Spleen (tissue), 7 donors: ENCODE results near the gene PYGB.
A peak's percentile ranks its signal among the peaks of the same experiment; 100 is the strongest.

Experiments
- POLR2AphosphoS5 ChIP-seq, 3 donors: sonication (generic); formaldehyde crosslinking; IDR thresholded peaks; one replicate each; pipeline ENCODE4 v1.5.1; 2017; ENCODE audit warnings: antibody characterized with exemption in 3 of 3
- TF ChIP-seq, protein P1 (sequence below), 11 experiments: fragments of 200-600 bp in 7 of 11; fragments of 450-650 bp in 4 of 11; sonication (generic) in 4 of 11; IDR thresholded peaks in 8 of 11; conservative IDR thresholded peaks in 3 of 11; 1 replicate in 7 of 11; 2 replicates in 4 of 11; pipeline versions ENCODE4 v1.4.0 to v1.8.0; 2016 to 2021; ENCODE audit warnings: antibody characterized with exemption in 11 of 11, inconsistent platforms in 4 of 11, mild to moderate bottlenecking in 1 of 11
- donor health status: DM: no; HTN: no; CAD: no; lungs with moderate emphysema.
- donor health status: DM: no; HTN: no; CAD: no.
- donor health status: DM: no; HTN: no; CAD: no.

DNA sequence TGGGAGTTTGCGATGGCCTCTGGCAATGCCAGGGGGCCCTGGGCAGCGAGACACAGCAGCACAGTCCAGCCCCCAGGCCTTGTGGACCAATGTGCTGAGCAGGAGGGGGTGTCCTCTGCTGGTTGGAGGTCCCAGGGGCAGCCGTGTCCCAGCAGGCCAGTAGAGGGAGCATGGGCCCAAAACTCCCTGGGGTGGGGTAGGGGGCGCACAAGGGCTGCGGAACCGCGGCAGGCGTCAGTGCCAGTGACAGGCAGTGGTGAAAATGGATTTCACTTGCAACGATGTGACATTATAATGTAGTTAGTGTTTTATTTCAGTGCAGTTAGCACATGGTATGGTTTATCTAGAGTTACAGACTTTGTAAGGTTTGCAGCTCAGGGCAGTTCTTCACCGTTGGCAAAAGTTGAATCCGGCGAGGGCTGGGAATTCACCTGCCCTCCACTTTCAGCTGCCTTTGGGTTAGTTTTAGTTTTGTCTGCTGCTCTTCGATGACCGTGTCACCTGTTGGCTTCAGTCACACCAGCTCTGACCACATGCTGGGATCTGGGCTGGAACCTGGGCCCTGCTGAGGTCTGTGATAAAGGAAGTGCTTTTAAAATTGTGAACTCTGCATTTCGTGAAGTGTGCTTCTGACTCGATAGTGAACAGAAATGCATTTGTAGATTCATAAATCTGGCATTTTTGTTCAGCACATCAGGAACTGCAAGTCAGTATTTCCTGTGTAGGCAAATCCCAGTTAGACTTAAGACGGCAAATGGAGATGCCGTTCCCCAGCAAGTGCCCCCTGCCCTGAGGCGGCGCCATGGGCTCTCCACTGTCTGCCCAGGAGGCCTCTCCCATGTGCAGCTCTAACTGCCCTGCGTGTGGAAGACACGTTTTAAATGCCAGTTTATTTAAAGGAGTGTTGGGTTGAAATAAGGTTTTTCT lies 46.8 kb downstream of the PYGB start:
- TF ChIP-seq, protein P1, sequence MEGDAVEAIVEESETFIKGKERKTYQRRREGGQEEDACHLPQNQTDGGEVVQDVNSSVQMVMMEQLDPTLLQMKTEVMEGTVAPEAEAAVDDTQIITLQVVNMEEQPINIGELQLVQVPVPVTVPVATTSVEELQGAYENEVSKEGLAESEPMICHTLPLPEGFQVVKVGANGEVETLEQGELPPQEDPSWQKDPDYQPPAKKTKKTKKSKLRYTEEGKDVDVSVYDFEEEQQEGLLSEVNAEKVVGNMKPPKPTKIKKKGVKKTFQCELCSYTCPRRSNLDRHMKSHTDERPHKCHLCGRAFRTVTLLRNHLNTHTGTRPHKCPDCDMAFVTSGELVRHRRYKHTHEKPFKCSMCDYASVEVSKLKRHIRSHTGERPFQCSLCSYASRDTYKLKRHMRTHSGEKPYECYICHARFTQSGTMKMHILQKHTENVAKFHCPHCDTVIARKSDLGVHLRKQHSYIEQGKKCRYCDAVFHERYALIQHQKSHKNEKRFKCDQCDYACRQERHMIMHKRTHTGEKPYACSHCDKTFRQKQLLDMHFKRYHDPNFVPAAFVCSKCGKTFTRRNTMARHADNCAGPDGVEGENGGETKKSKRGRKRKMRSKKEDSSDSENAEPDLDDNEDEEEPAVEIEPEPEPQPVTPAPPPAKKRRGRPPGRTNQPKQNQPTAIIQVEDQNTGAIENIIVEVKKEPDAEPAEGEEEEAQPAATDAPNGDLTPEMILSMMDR (IDR thresholded peaks at IDR 0.05 in 8 of 11, conservative IDR thresholded peaks at IDR 0.05 in 3 of 11): peak; percentile 54 to 82 (median 73)
- TF ChIP-seq POLR2AphosphoS5 (IDR thresholded peaks at IDR 0.05): peak; percentile 47 to 54 (median 54)
